Cerebellar cortex (tissue), 1 donor: Measurements from ENCODE around the gene SPOCK2.
"Not testable (repeated sequence)": the region's sequence is repeated elsewhere in the genome, so short reads cannot be mapped to it uniquely, and the experiment has no call there.

ENCODE experiments used
- DNase-seq: peaks from one replicate; pipeline ENCODE4 v3.0.0-alpha.2; 2015; ENCODE audit warnings: low spot score

SPOCK2 gene

DNA sequence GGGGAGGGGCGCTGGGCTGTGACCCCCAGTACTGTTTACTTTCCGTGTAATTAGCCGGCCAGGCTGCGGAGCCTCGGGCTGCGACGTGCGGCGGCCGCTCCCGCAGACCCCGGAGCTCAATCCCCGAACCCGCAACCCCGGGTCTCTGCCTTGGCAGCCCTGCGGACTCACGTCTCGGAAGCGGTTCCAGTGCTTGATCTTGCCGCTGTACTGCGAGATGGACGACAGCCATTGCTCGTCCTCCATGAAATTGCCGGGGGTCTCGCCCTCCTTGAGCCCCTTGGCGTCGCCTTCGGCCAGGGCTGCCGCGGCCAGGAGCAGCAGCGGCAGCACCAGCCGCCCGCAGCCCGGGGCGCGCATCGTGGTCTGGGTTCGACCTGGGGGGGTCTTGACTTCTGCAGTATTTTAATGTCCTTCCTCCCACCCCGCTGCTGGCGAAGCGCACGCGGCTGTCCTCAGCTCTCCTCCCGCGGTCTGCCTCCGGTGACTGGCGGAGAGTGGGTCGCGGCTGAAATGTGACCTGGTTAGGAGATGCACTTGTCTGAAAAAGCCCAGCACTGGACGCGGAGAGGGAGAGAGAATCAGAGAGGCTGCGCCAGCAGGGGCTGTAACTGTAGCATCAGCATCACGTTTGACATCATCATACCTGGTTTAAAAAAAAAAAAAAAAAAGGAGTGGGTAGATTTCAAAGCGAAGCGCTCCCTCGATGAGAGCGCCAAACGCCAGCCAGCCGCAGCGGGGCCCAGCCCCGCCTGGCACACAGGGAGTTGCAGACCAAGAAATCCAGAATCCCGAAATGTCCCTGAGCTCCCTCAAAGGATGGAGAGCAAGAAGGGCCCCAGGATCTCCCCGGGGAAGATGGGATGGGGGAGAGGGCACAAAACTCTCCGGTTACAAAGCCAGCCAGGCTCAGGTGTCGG lies at the start of gene SPOCK2:
Gene SPOCK2 (minus strand): TSS at position 583 of the 920 bp plus-strand sequence. CDS start 223 bp downstream, at position 360.
- DNase-seq, result peak; percentile 95

DNA sequence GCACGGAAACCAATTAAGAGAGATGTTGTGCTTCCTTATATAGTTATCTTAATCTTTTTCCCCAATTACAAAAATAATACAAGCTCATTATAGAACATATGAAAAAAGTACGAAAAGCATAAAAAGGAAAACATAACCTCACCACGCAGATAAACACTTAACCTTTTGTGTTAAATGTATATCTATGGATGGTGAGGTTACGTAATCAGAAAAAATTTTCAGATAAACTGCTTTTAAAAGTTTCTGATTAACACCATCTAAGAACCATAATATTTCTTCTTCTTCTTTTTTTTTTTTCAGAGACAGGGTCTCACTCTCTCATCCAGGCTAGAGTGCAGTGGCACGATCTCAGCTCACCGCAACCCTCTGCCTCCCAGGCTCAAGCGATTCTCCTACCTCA lies 49.2 kb upstream of the SPOCK2 start:
- no peak for DNase-seq

GRCh38 chr10:72136225-72136624 lies 47.9 kb upstream of the SPOCK2 start:
- DNase-seq, result not testable (repeated sequence)

- DNase-seq, result no peak
Measured at GRCh38 chr10:72134785-72135767, 46.7 kb upstream of the SPOCK2 start.

DNA sequence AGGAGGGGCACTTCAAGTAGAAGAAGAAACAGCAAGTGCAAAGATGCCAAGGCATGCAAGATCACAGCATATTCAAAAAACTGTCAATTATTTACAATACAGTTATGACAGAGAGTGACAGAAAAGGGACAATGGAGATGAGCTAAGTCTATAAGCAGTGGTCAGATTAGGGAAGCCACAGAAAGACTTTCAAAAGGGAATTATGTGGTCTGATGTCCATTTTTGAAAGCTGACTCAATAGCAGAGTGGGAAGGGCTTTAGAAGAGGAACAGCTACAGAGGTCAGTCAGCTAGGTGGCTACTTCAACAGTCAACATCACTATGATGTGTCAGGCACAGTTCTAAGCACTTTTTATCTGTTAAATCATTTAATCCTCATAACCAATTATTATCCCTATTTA lies 45.2 kb upstream of the SPOCK2 start:
- no peak for DNase-seq

GRCh38 chr10:72132854-72133253 lies 44.5 kb upstream of the SPOCK2 start:
- DNase-seq, result no peak

DNA sequence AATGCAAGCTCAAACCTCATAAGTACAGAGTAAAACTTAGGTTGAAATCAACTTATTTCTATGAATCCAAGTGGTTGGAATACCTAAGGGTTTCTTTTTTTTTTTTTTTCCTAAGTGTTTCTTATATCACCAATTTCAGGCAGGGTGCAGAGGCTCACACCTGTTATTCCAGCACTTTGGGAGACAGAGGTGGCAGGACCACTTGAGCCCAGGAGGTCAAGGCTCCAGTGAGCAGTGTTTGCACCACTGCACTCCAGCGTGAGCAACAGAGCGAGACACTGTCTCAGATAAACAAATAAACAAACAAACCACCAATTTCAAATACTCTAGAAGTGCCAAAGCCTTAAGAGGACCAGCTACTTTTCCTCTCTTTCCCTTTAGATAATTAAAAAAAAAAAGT lies 39.2 kb upstream of the SPOCK2 start:
- no peak for DNase-seq

- DNase-seq, result no peak
Measured at GRCh38 chr10:72126872-72127232, 38.5 kb upstream of the SPOCK2 start.

GRCh38 chr10:72126184-72126871 lies 38.0 kb upstream of the SPOCK2 start:
- DNase-seq, result peak; percentile 48

- peak; percentile 14 for DNase-seq
Measured at GRCh38 chr10:72124989-72125388, 36.6 kb upstream of the SPOCK2 start.

- no peak for DNase-seq
Measured at GRCh38 chr10:72124381-72124780, 36.0 kb upstream of the SPOCK2 start.

- DNase-seq, result no peak
Measured at GRCh38 chr10:72123616-72124015, 35.3 kb upstream of the SPOCK2 start.

DNA sequence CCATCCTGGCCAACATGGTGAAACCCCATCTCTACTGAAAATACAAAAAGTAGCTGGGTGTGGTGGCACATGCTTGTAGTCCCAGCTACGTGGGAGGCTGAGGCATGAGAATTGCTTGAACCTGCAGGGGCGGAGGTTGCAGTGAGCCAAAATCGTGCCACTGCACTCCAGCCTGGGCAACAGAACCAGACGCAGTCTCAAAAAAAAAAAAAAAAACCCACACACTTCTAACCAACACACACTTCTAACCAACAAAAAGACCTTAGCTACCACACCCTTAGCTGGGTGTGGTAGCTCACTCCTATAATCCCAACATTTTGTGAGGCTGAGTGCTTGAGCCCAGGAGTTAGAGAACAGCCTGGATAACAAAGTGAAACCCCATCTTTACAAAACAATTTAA lies 33.9 kb upstream of the SPOCK2 start:
- DNase-seq, result no peak

DNA sequence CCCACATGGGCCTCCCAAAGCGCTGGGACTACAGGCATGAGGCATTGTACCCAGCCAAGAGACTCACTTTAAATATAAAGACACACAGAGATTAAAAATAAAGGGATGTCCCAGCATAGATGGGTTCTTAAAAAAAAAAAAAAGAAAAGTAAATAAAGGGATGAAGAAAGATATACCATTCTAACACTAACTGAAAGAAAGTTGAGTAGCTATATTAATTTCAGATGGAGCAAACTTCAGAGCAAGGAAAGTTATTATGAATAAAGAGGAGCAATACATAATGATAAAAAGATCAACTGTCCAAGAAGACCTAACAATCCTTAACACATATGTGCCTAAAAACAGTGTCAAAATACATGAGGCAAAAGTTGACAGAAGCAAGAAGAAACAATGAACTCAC lies 33.0 kb upstream of the SPOCK2 start:
- no peak for DNase-seq

DNA sequence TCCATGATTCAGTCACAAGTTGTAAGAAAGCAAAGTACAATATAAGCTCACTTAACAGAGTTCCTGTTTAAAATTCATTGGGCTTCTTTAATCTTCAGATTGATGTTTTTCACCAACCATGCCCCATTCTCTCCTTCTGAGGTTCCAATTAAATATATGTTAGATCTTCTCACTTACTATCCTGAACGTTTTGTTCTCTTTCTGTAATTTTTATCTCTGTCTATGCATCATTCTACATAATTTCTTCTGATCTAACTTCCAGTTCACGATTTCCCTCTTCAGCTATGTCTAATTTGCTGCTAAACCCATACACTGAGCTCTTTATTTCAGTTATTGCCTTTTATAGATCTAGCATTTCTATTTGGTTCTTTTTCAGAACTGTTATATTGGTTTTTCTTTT lies 28.0 kb upstream of the SPOCK2 start:
- DNase-seq, result no peak

GRCh38 chr10:72114706-72115450 lies 26.5 kb upstream of the SPOCK2 start:
- DNase-seq, result no peak

GRCh38 chr10:72110673-72111401 lies 22.5 kb upstream of the SPOCK2 start:
- no peak for DNase-seq

- no peak for DNase-seq
Measured at GRCh38 chr10:72109636-72110157, 21.3 kb upstream of the SPOCK2 start.

- no peak for DNase-seq
Measured at GRCh38 chr10:72108830-72109635, 20.7 kb upstream of the SPOCK2 start.

DNA sequence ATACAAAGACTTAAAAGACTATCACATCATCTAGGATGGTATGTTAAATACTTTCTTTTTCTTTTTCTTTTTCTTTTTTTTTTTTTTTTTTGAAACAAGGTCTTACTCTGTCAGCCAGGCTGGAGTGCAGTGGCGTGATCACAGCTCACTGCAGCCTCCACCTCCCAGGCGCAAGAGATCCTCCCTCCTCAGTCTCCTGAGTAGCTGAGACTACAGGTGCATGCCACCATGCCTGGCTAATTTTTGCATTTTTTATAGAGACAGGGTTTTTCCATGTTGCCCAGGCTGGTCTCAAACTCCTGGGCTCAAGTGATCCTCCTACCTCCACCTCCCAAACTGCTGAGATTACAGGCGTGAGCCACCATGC lies 19.6 kb upstream of the SPOCK2 start:
- not testable (repeated sequence) for DNase-seq
